Activated CD4-positive, CD25-positive, alpha-beta regulatory T cell treated with anti-CD3 and anti-CD28 coated beads, Interleukin-2, amount 50 U/mL, for 16 hours (primary cell): ENCODE measurements around the gene CCDC82.

Source experiments
- DNase-seq: peaks from one replicate; pipeline ENCODE4 v3.0.0-alpha.2; 2020; ENCODE audit warnings: low read depth, low spot score

The CCDC82 gene

GRCh38 chr11:96329419-96329818 is 60.3 kb downstream of the CCDC82 start:
- no peak for DNase-seq

- no peak for DNase-seq
These were observed 61.2 kb downstream of the CCDC82 start for GRCh38 chr11:96328395-96329010.

GRCh38 chr11:96326959-96327358 is 62.8 kb downstream of the CCDC82 start:
- no peak for DNase-seq

- DNase-seq, result no peak
These were observed 64.8 kb downstream of the CCDC82 start for GRCh38 chr11:96324912-96325311.

GRCh38 chr11:96323642-96323985 is 66.1 kb downstream of the CCDC82 start:
- no peak for DNase-seq

GRCh38 chr11:96322775-96323641 is 66.7 kb downstream of the CCDC82 start:
- DNase-seq, result no peak

- no peak for DNase-seq
These were observed 68.6 kb downstream of the CCDC82 start for GRCh38 chr11:96321091-96321490.

- DNase-seq, result no peak
These were observed 69.6 kb downstream of the CCDC82 start for GRCh38 chr11:96319898-96320656.

- no peak for DNase-seq
These were observed 70.9 kb downstream of the CCDC82 start for GRCh38 chr11:96318850-96319249.

- DNase-seq, result no peak
These were observed 71.3 kb downstream of the CCDC82 start for GRCh38 chr11:96318399-96318798.

- no peak for DNase-seq
These were observed 71.7 kb downstream of the CCDC82 start for GRCh38 chr11:96317985-96318384.

- DNase-seq, result no peak
These were observed 72.1 kb downstream of the CCDC82 start for GRCh38 chr11:96317571-96317970.

GRCh38 chr11:96316869-96317268 is 72.8 kb downstream of the CCDC82 start:
- DNase-seq, result no peak

GRCh38 chr11:96315476-96315875 is 74.2 kb downstream of the CCDC82 start:
- DNase-seq, result no peak

GRCh38 chr11:96314326-96315020 is 75.2 kb downstream of the CCDC82 start:
- DNase-seq, result no peak

GRCh38 chr11:96313163-96313562 is 76.5 kb downstream of the CCDC82 start:
- no peak for DNase-seq

GRCh38 chr11:96311120-96311568 is 78.6 kb downstream of the CCDC82 start:
- no peak for DNase-seq

GRCh38 chr11:96310236-96310635 is 79.5 kb downstream of the CCDC82 start:
- no peak for DNase-seq

GRCh38 chr11:96309643-96310017 is 80.1 kb downstream of the CCDC82 start:
- no peak for DNase-seq

GRCh38 chr11:96309016-96309642 is 80.6 kb downstream of the CCDC82 start:
- no peak for DNase-seq

- DNase-seq, result no peak
These were observed 82.0 kb downstream of the CCDC82 start for GRCh38 chr11:96307776-96308140.
